ENCODE measurements around the gene KRIT1.
"Not testable (repeated sequence)": the region's sequence is repeated elsewhere in the genome, so short reads cannot be mapped to it uniquely, and the experiment has no call there.

KRIT1 gene

GRCh38 chr7:92245487-92246359 lies at the start of gene KRIT1, which contains the start of gene ANKIB1:
Gene KRIT1 (minus strand): TSS chr7:92245914. CDS start chr7:92242135, 3,779 bp downstream.
Gene ANKIB1 (plus strand): TSS chr7:92245974. CDS start chr7:92294979, 49,005 bp downstream.
- FAIRE-seq: no peak

GRCh38 chr7:92295391-92295790 lies 49.7 kb upstream of the KRIT1 start:
- FAIRE-seq: no peak

- no peak for FAIRE-seq
These were observed 48.3 kb upstream of the KRIT1 start for GRCh38 chr7:92293896-92294590.

- FAIRE-seq: no peak
These were observed 47.3 kb upstream of the KRIT1 start for GRCh38 chr7:92292981-92293380.

GRCh38 chr7:92289321-92289720 lies 43.6 kb upstream of the KRIT1 start:
- no peak for FAIRE-seq

- no peak for FAIRE-seq
These were observed 37.2 kb upstream of the KRIT1 start for GRCh38 chr7:92282930-92283329.

- FAIRE-seq: no peak
These were observed 36.6 kb upstream of the KRIT1 start for GRCh38 chr7:92282221-92282814.

- no peak for FAIRE-seq
These were observed 35.3 kb upstream of the KRIT1 start for GRCh38 chr7:92281031-92281430.

- FAIRE-seq: no peak
These were observed 33.8 kb upstream of the KRIT1 start for GRCh38 chr7:92279396-92280031.

- FAIRE-seq: no peak
These were observed 30.7 kb upstream of the KRIT1 start for GRCh38 chr7:92276460-92276864.

GRCh38 chr7:92275327-92275726 lies 29.6 kb upstream of the KRIT1 start:
- no peak for FAIRE-seq

- FAIRE-seq: no peak
These were observed 23.2 kb upstream of the KRIT1 start for GRCh38 chr7:92268921-92269320.

- no peak for FAIRE-seq
These were observed 20.9 kb upstream of the KRIT1 start for GRCh38 chr7:92266415-92267241.

GRCh38 chr7:92260248-92260781 lies 14.6 kb upstream of the KRIT1 start:
- no peak for FAIRE-seq

GRCh38 chr7:92259610-92260247 lies 14.0 kb upstream of the KRIT1 start:
- no peak for FAIRE-seq

- no peak for FAIRE-seq
These were observed 13.3 kb upstream of the KRIT1 start for GRCh38 chr7:92259062-92259461.

GRCh38 chr7:92255308-92255707 lies 9.6 kb upstream of the KRIT1 start:
- FAIRE-seq: no peak

GRCh38 chr7:92254800-92255199 lies 9.1 kb upstream of the KRIT1 start:
- not testable (repeated sequence) for FAIRE-seq

GRCh38 chr7:92253251-92253650 lies 7.5 kb upstream of the KRIT1 start:
- FAIRE-seq: no peak

GRCh38 chr7:92251181-92251580 lies 5.5 kb upstream of the KRIT1 start:
- FAIRE-seq: no peak

- FAIRE-seq: no peak
These were observed 4.9 kb upstream of the KRIT1 start for GRCh38 chr7:92250603-92251002.
